ENCODE measurements around the gene TPSB2. TPM values are rescaled to one million over a fixed set of nuclear protein-coding genes. Genes with fewer than 3 reads are reported as not detected.
"Not testable (repeated sequence)": the region's sequence is repeated elsewhere in the genome, so short reads cannot be mapped to it uniquely, and the experiment has no call there.

The TPSB2 gene
- total RNA-seq, 1 experiment from 2014 or later, result 16.7 TPM

GRCh38 chr16:1199347-1200013, 30.5 kb downstream of the TPSB2 start:
- no peaks in the 10 kb centered on the region for H3K4me1 ChIP-seq (ENCODE audit: insufficient read depth, low read length, poor library complexity, severe bottlenecking)
- CTCF ChIA-PET, result no interaction called here

DNA sequence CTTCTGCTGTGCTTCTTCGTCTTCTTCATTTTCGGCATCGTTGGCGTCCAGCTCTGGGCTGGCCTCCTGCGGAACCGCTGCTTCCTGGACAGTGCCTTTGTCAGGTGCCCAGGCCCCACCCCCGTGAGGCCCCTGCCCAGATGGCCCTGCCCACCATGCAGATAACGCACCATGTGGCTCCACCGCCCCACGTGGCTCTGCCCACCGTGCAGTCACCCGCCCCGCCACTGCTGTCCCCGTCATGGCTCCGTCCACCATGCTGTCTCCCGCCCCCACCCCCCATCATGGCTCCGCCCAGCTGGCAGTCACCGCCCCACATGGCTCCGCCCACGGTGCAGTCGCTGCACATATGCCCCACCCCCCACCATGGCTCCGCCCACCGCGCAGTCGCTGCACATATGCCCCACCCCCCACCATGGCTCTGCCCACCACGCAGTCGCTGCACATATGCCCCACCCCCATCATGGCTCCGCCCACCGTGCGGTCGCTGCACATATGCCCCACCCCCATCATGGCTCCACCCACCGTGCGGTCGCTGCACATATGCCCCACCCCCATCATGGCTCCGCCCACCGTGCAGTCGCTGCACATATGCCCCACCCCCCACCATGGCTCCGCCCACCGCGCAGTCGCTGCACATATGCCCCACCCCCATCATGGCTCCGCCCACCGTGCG, 31.2 kb downstream of the TPSB2 start:
- H3K9me3 ChIP-seq (ENCODE audit: low read depth, low read length, poor library complexity, severe bottlenecking); CTCF ChIA-PET; DNase-seq (ENCODE audit: low spot score); H3K4me1 ChIP-seq (ENCODE audit: insufficient read depth, low read length, poor library complexity, severe bottlenecking); POLR2A ChIA-PET (ENCODE audit: low non-redundant PET); H3K27ac ChIP-seq (ENCODE audit: low read depth, low read length, poor library complexity, severe bottlenecking); H3K4me3 ChIP-seq (ENCODE audit: low read depth, low read length, poor library complexity, severe bottlenecking); intact Hi-C loops (cut with micrococcal nuclease; ENCODE audit: unreplicated experiment); BruUV-seq (replicated peaks); H3K27me3 ChIP-seq (replicated peaks; ENCODE audit: insufficient read depth, low read depth, low read length, poor library complexity): not testable (repeated sequence)
- peaks cover 16% of the 10 kb centered on the region for H3K36me3 ChIP-seq (ENCODE audit: insufficient read depth, low read length, poor library complexity, severe bottlenecking)

More at GRCh38 chr16:1199347-1200013, 30.5 kb downstream of the TPSB2 start:
- TF ChIP-seq EZH2 (IDR thresholded peaks at IDR 0.05; ENCODE audit: borderline replicate concordance, low read depth, low read length, poor library complexity, severe bottlenecking), result no peak
- TF ChIP-seq, protein P1, sequence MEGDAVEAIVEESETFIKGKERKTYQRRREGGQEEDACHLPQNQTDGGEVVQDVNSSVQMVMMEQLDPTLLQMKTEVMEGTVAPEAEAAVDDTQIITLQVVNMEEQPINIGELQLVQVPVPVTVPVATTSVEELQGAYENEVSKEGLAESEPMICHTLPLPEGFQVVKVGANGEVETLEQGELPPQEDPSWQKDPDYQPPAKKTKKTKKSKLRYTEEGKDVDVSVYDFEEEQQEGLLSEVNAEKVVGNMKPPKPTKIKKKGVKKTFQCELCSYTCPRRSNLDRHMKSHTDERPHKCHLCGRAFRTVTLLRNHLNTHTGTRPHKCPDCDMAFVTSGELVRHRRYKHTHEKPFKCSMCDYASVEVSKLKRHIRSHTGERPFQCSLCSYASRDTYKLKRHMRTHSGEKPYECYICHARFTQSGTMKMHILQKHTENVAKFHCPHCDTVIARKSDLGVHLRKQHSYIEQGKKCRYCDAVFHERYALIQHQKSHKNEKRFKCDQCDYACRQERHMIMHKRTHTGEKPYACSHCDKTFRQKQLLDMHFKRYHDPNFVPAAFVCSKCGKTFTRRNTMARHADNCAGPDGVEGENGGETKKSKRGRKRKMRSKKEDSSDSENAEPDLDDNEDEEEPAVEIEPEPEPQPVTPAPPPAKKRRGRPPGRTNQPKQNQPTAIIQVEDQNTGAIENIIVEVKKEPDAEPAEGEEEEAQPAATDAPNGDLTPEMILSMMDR (conservative IDR thresholded peaks at IDR 0.05; ENCODE audit: low read depth, low read length), result no peak
- POLR2A ChIA-PET (ENCODE audit: low non-redundant PET), result no interaction called here
- DNase-seq (ENCODE audit: low spot score), result no peak
- H3K27me3 ChIP-seq (replicated peaks; ENCODE audit: insufficient read depth, low read depth, low read length, poor library complexity), result no peaks in the 10 kb centered on the region
- no TSS peak for BruUV-seq (replicated peaks)
- H3K27ac ChIP-seq (ENCODE audit: low read depth, low read length, poor library complexity, severe bottlenecking), result no peak overlapping the region
- H3K36me3 ChIP-seq (ENCODE audit: insufficient read depth, low read length, poor library complexity, severe bottlenecking), result peaks cover 22% of the 10 kb centered on the region
- H3K4me3 ChIP-seq (ENCODE audit: low read depth, low read length, poor library complexity, severe bottlenecking), result no peak overlapping the region
- H3K9me3 ChIP-seq (ENCODE audit: low read depth, low read length, poor library complexity, severe bottlenecking), result no peaks in the 10 kb centered on the region
- intact Hi-C loops (cut with micrococcal nuclease; ENCODE audit: unreplicated experiment), result no loop called here

DNA sequence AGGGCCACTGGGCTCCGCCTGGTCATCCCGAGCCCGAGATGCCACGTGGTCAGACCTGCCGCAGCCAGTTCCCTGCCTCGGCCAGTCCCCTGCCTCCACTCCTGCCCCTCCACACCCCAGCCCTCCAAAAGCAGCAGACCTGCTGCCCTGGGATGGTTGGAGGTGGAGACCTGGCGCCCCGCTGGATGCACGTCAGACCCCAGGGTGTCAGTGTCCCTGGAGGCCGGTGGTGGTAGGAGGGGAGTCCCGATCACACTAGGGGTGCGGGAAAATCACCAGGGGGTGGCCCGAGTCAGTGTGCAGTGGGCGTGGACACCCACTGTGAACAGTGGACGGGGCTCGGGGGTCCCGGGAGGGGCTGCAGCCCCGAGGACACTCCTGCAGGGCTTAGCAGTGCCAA, 31.8 kb downstream of the TPSB2 start:
- H3K4me3 ChIP-seq (ENCODE audit: low read depth, low read length, poor library complexity, severe bottlenecking), result no peak overlapping the region
- no TSS peak for BruUV-seq (replicated peaks)
- no peak for TF ChIP-seq EZH2 (IDR thresholded peaks at IDR 0.05; ENCODE audit: borderline replicate concordance, low read depth, low read length, poor library complexity, severe bottlenecking)
- no peaks in the 10 kb centered on the region for H3K27me3 ChIP-seq (replicated peaks; ENCODE audit: insufficient read depth, low read depth, low read length, poor library complexity)
- no peak for DNase-seq (ENCODE audit: low spot score)
- POLR2A ChIA-PET (ENCODE audit: low non-redundant PET), result no interaction called here
- H3K36me3 ChIP-seq (ENCODE audit: insufficient read depth, low read length, poor library complexity, severe bottlenecking), result peaks cover 15% of the 10 kb centered on the region
- CTCF ChIA-PET, result no interaction called here
- intact Hi-C loops (cut with micrococcal nuclease; ENCODE audit: unreplicated experiment), result no loop called here
- no peaks in the 10 kb centered on the region for H3K9me3 ChIP-seq (ENCODE audit: low read depth, low read length, poor library complexity, severe bottlenecking)
- H3K4me1 ChIP-seq (ENCODE audit: insufficient read depth, low read length, poor library complexity, severe bottlenecking), result peaks cover 6% of the 10 kb centered on the region
- H3K27ac ChIP-seq (ENCODE audit: low read depth, low read length, poor library complexity, severe bottlenecking), result no peak overlapping the region

GRCh38 chr16:1197237-1197866, 32.6 kb downstream of the TPSB2 start:
- Histone ChIP-seq H3K4me3 (ENCODE audit: low read depth, low read length, poor library complexity, severe bottlenecking) (no peak overlapping the region), H3K36me3 (ENCODE audit: insufficient read depth, low read length, poor library complexity, severe bottlenecking) (peaks cover 14% of the 10 kb centered on the region), H3K27ac (ENCODE audit: low read depth, low read length, poor library complexity, severe bottlenecking) (no peak overlapping the region), H3K4me1 (ENCODE audit: insufficient read depth, low read length, poor library complexity, severe bottlenecking) (peaks cover 10% of the 10 kb centered on the region), H3K9me3 (ENCODE audit: low read depth, low read length, poor library complexity, severe bottlenecking) (no peaks in the 10 kb centered on the region), H3K27me3 (replicated peaks; ENCODE audit: insufficient read depth, low read depth, low read length, poor library complexity) (no peaks in the 10 kb centered on the region)
- intact Hi-C loops (cut with micrococcal nuclease; ENCODE audit: unreplicated experiment), result no loop called here
- no peak for DNase-seq (ENCODE audit: low spot score)
- no peak for TF ChIP-seq EZH2 (IDR thresholded peaks at IDR 0.05; ENCODE audit: borderline replicate concordance, low read depth, low read length, poor library complexity, severe bottlenecking)
- TF ChIP-seq, protein P1 (conservative IDR thresholded peaks at IDR 0.05; ENCODE audit: low read depth, low read length), result no peak
- ChIA-PET POLR2A (ENCODE audit: low non-redundant PET) (no interaction called here), CTCF (no interaction called here)
- no TSS peak for BruUV-seq (replicated peaks)

Measured in A673 (cell line).